Hepatocyte (in vitro differentiated cells): ENCODE results near the gene SUPT3H.

Experiments
- CTCF ChIP-seq: fragments of 200-600 bp; sonication (generic); IDR thresholded peaks from 2 replicates; pipeline ENCODE4 v1.5.1; 2016; ENCODE audit warnings: antibody characterized with exemption, mild to moderate bottlenecking; ENCODE audit not compliant: poor library complexity
- EZH2 ChIP-seq: fragments of 200-600 bp; sonication (generic); IDR thresholded peaks from 2 replicates; pipeline ENCODE4 v1.6.1; 2016; ENCODE audit warnings: antibody characterized with exemption, mild to moderate bottlenecking, borderline replicate concordance
- EZH2phosphoT487 ChIP-seq: fragments of 200-600 bp; sonication (generic); IDR thresholded peaks from one replicate; pipeline ENCODE4 v1.6.1; 2018; ENCODE audit warnings: antibody characterized with exemption, mild to moderate bottlenecking, low read depth, moderate library complexity; ENCODE audit not compliant: unreplicated experiment, severe bottlenecking

DNA sequence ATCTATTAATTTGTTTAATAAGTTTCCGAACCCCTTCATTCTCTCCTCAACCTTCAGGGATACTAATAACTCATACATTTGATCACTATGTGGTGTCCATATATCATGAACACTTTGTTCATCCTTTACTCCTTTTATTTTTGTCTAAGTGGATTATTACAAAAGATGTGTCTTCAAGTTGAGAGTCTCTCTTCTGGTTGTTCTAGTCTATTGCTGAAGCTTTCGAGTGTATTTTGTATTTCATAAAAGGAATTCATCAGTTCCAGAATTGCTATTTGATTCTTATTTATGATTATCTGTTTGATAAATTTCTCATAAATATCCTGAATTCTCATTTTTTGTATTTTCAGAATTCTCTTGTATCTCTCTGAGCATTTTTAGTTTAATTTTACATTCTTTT is 146.1 kb downstream of the SUPT3H start:
- no peak for TF ChIP-seq EZH2
- no peak for TF ChIP-seq CTCF
- no peak for TF ChIP-seq EZH2phosphoT487
